K562 (cell line): ENCODE measurements around the gene GIT2. TPM values are rescaled to one million over a fixed set of nuclear protein-coding genes. Genes with fewer than 3 reads are reported as not detected.

Source experiments
- ATAC-seq: fragments of 200-7000 bp; cut with Tn5 transposase; 3 replicates; pipeline ENCODE4 v1.9.1; 2020; ENCODE audit warnings: moderate library complexity
- BruUV-seq: library from RNA; stranded (reverse); fragments of 400-500 nt; replicated peaks from 2 replicates; lab custom pipeline; 2021; lab: Mats Ljungman, UMichigan
- CTCF ChIA-PET: fragments of 300-600 bp; formaldehyde crosslinking; extraction: SDS; loops from one replicate; lab custom pipeline; 2021; ENCODE audit warnings: low intra/inter-chr PET ratio; lab: Yijun Ruan, JAX
- POLR2A ChIA-PET: fragments of 300-600, 350-650 bp; sonication (Branson Sonifier 250); formaldehyde crosslinking; extraction: SDS; loops from one replicate; lab custom pipeline; 2021; ENCODE audit warnings: antibody characterized with exemption, inconsistent platforms; lab: Yijun Ruan, JAX
- DNase-seq, 4 experiments: peaks; one replicate each; pipeline versions ENCODE4 v3.0.0 to v3.0.0-alpha.2; 2011 to 2018; ENCODE audit warnings: low spot score in 3 of 4, mixed read lengths in 3 of 4; ENCODE audit errors: extremely low read depth in 1 of 4
- FAIRE-seq: peaks from 2 replicates; lab custom pipeline; 2011; peaks lifted over from hg19 to GRCh38; lab: Jason Lieb, UNC
- H2AFZ ChIP-seq: 2 replicates; pipeline ENCODE4 v1.6.0; 2011; ENCODE audit warnings: low read depth, low read length, control low read depth, inconsistent platforms
- H3K27ac ChIP-seq: fragments of 200-600 bp; 3 replicates; pipeline ENCODE4 v1.8.0; 2011; ENCODE audit warnings: low read depth, mild to moderate bottlenecking, control low read depth, inconsistent platforms, low read length, moderate library complexity, mixed read lengths; ENCODE audit errors: extremely low read depth
- H3K27me3 ChIP-seq, 2 experiments: fragments of 300-600 bp in 1 of 2; 2 replicates in 1 of 2; 3 replicates in 1 of 2; pipeline versions ENCODE4 v1.6.0 to v1.8.0; 2011; ENCODE audit warnings: inconsistent platforms in 2 of 2, low read length in 2 of 2, mild to moderate bottlenecking in 1 of 2, mixed read lengths in 1 of 2, moderate library complexity in 1 of 2; ENCODE audit not compliant: control insufficient read depth in 2 of 2, insufficient read depth in 2 of 2
- H3K36me3 ChIP-seq: fragments of 300-600 bp; 3 replicates; pipeline ENCODE4 v1.8.0; 2011; ENCODE audit warnings: mild to moderate bottlenecking, low read length, inconsistent platforms; ENCODE audit not compliant: control insufficient read depth, insufficient read depth
- H3K4me1 ChIP-seq, 2 experiments: fragments of 200-600 bp in 1 of 2; replicated peaks in 1 of 2; 2 replicates in 1 of 2; 3 replicates in 1 of 2; pipeline versions ENCODE4 v1.5.1 to v1.8.0; 2011; ENCODE audit warnings: inconsistent platforms in 2 of 2, low read length in 2 of 2, mild to moderate bottlenecking in 1 of 2, mixed read lengths in 1 of 2, moderate library complexity in 1 of 2; ENCODE audit not compliant: control insufficient read depth in 2 of 2, insufficient read depth in 2 of 2
- H3K4me2 ChIP-seq: 2 replicates; pipeline ENCODE4 v1.6.1; 2011; ENCODE audit warnings: low read length, control low read depth, inconsistent platforms, mixed read lengths; ENCODE audit not compliant: insufficient read depth
- H3K4me3 ChIP-seq: fragments of 200-600 bp; sonication (generic), shearing (Covaris generic); 2 replicates; pipeline ENCODE4 v1.5.1; 2016; ENCODE audit warnings: control low read depth, inconsistent platforms
- H3K79me2 ChIP-seq: fragments of 200-600 bp; 3 replicates; pipeline ENCODE4 v1.8.0; 2011; ENCODE audit warnings: low read length, inconsistent platforms; ENCODE audit not compliant: control insufficient read depth, insufficient read depth
- H3K9ac ChIP-seq, 2 experiments: 2 replicates each; pipeline versions ENCODE4 v1.6.0 to v1.6.1; 2011; ENCODE audit warnings: low read depth in 2 of 2, low read length in 2 of 2, control low read depth in 1 of 2, inconsistent platforms in 1 of 2, mild to moderate bottlenecking in 1 of 2, mixed read lengths in 1 of 2; ENCODE audit not compliant: insufficient read depth in 1 of 2
- H3K9me1 ChIP-seq: one replicate; pipeline ENCODE4 v1.6.0; 2011; ENCODE audit warnings: inconsistent platforms, mild to moderate bottlenecking, low read length, moderate library complexity; ENCODE audit not compliant: control insufficient read depth, insufficient read depth
- H3K9me3 ChIP-seq: replicated peaks from 2 replicates; pipeline ENCODE4 v1.5.1; 2011; ENCODE audit warnings: low read depth, low read length, inconsistent platforms; ENCODE audit not compliant: control insufficient read depth, insufficient read depth
- H4K20me1 ChIP-seq: replicated peaks from 2 replicates; pipeline ENCODE4 v1.6.1; 2011; ENCODE audit warnings: low read length, inconsistent platforms, mixed read lengths; ENCODE audit not compliant: control insufficient read depth, insufficient read depth
- BRD9 ChIP-seq: fragments of 450-650 bp; IDR thresholded peaks from 2 replicates; pipeline ENCODE4 v1.6.1; 2018; ENCODE audit warnings: low read depth; ENCODE audit not compliant: partially characterized antibody
- CAMTA2 ChIP-seq: fragments of 250-450 bp; sonication (Bioruptor Pico); conservative IDR thresholded peaks from 2 replicates; pipeline ENCODE4 v1.5.1; 2022
- TSHZ1 ChIP-seq: fragments of 250-450 bp; sonication (Bioruptor Pico); IDR thresholded peaks from 2 replicates; pipeline ENCODE4 v1.4.0; 2020; ENCODE audit warnings: mild to moderate bottlenecking, moderate library complexity
- WGBS: fragments of 100-300 bp; shearing (Covaris generic); methylation state at CpG from one replicate; pipeline ENCODE4 v1.1.6; 2016; ENCODE audit warnings: low coverage, mixed read lengths; ENCODE audit not compliant: insufficient coverage; ENCODE audit errors: missing lambda C conversion rate; 5-methylcytosine and 5-hydroxymethylcytosine counted together
- in situ Hi-C: fragments of 300-500 bp; cut with MboI; formaldehyde crosslinking; loops from 4 replicates; pipeline ENCODE4 v1.15.0; 2018; ENCODE audit warnings: inconsistent platforms, mixed read lengths
- intact Hi-C: fragments of 100-400 bp; cut with micrococcal nuclease; formaldehyde crosslinking; loops from 2 replicates; pipeline ENCODE4 v1.14.2; 2022
- polyA plus RNA-seq, 8 experiments: library from polyadenylated mRNA; depleted of rRNA in 4 of 8; stranded (reverse) in 5 of 8; unstranded in 3 of 8; fragments of >200 nt; fragmentation: Nextera tagmentation in 2 of 8; fragmentation: Illumina TruSeq in 1 of 8; extraction: Ambion mirVana in 2 of 8; extraction: Trizol in 1 of 8; gene quantifications; 2 replicates each; pipeline versions ENCODE4 v1.2.1 to v1.2.3, GENCODE V29; 2011 to 2014; ENCODE audit warnings: inconsistent platforms in 1 of 8, missing spikeins in 1 of 8
- total RNA-seq, 7 experiments: library from RNA; depleted of rRNA in 6 of 7; stranded (reverse); fragments of >200 nt in 6 of 7; fragmentation: Illumina TruSeq in 2 of 7; extraction: Trizol in 2 of 7; gene quantifications; 2 replicates each; pipeline versions ENCODE4 v1.2.1 to v1.2.3, GENCODE V29; 2011 to 2021; ENCODE audit warnings: low replicate concordance in 1 of 7

Gene GIT2
- total and polyA plus RNA-seq, 9 of the 15 experiments (the other 6 are each of a cell fraction or from before 2014, with no cell fraction given), result 4.0 to 30.4 (median 23.5) TPM

- TF ChIP-seq BRD9, result no peak
- no peak for TF ChIP-seq TSHZ1 (CRISPR knock-in tag)
- no peak for TF ChIP-seq CAMTA2 (CRISPR knock-in tag)
- no TSS peak for BruUV-seq
- no peaks in the 10 kb centered on the region for H3K9me3 ChIP-seq
- WGBS, result 75% methylated on average over 2 of the region's 2 CpGs
- no peaks in the 10 kb centered on the region for H4K20me1 ChIP-seq
- no peaks in the 10 kb centered on the region for H3K27me3 ChIP-seq
- H2AFZ ChIP-seq, result no peak overlapping the region
- no peak overlapping the region for H3K9ac ChIP-seq
- DNase-seq (no peak), ATAC-seq (no peak), FAIRE-seq (no peak)
- POLR2A ChIA-PET, result interaction anchor here (0.6 to 1.3 kb wide), 2 partner anchors 10 to 13 kb away, joined by 4 to 6 read pairs; no protein-coding TSS in a partner anchor
- no peak overlapping the region for H3K27ac ChIP-seq
- in situ Hi-C loops, result no loop called here
- intact Hi-C loops, result no loop called here
- CTCF ChIA-PET, result interaction anchor here (1.1 kb wide), 1 partner anchor 76 kb away, joined by 7 read pairs; no protein-coding TSS in a partner anchor
- H3K9me1 ChIP-seq, result no peaks in the 10 kb centered on the region
- peaks cover 74% of the 10 kb centered on the region for H3K36me3 ChIP-seq
- no peaks in the 10 kb centered on the region for H3K4me1 ChIP-seq
- no peak overlapping the region for H3K4me3 ChIP-seq
- no peaks in the 10 kb centered on the region for H3K79me2 ChIP-seq
- H3K4me2 ChIP-seq, result no peak overlapping the region
These were observed 27.9 kb upstream of the GIT2 start for GRCh38 chr12:110024051-110024450.
